OCI-LY1 (cell line): ENCODE results near the gene LRRC28.

Experiments used
- H2AFZ ChIP-seq: fragments of 200-600 bp; sonication (generic), shearing (Covaris generic); 2 replicates; pipeline ENCODE4 v1.6.0; 2014; ENCODE audit warnings: antibody characterized with exemption, mild to moderate bottlenecking, low read length
- H3F3A ChIP-seq: fragments of 200-600 bp; sonication (generic), shearing (Covaris generic); 2 replicates; pipeline ENCODE4 v1.6.0; 2014; ENCODE audit warnings: mild to moderate bottlenecking, antibody characterized with exemption, low read length, moderate library complexity; ENCODE audit not compliant: insufficient read depth
- H3K27ac ChIP-seq: fragments of 200-600 bp; sonication (generic); 2 replicates; pipeline ENCODE4 v1.5.1; 2014; ENCODE audit warnings: low read length, mixed run types, mild to moderate bottlenecking, low read depth; ENCODE audit not compliant: poor library complexity, severe bottlenecking
- H3K27me3 ChIP-seq: fragments of 200-600 bp; sonication (generic); 2 replicates; pipeline ENCODE4 v1.6.0; 2014; ENCODE audit warnings: antibody characterized with exemption, mild to moderate bottlenecking, low read length, moderate library complexity; ENCODE audit not compliant: insufficient read depth
- H3K36me3 ChIP-seq: fragments of 200-600 bp; sonication (generic); 2 replicates; pipeline ENCODE4 v1.6.1; 2014; ENCODE audit warnings: mild to moderate bottlenecking, antibody characterized with exemption, low read length, moderate library complexity, mixed read lengths; ENCODE audit not compliant: insufficient read depth
- H3K4me1 ChIP-seq: fragments of 200-600 bp; sonication (generic); 2 replicates; pipeline ENCODE4 v1.5.1; 2014; ENCODE audit warnings: mild to moderate bottlenecking, low read length, moderate library complexity; ENCODE audit not compliant: insufficient read depth, severe bottlenecking
- H3K4me2 ChIP-seq: fragments of 200-600 bp; sonication (generic), shearing (Covaris generic); 2 replicates; pipeline ENCODE4 v1.6.1; 2014; ENCODE audit warnings: low read length
- H3K4me3 ChIP-seq: fragments of 200-600 bp; sonication (generic); 2 replicates; pipeline ENCODE4 v1.5.1; 2014; ENCODE audit warnings: low read length, low read depth, mild to moderate bottlenecking, mixed read lengths; ENCODE audit not compliant: poor library complexity, severe bottlenecking
- H3K79me2 ChIP-seq: fragments of 200-600 bp; shearing (Covaris generic); 2 replicates; pipeline ENCODE4 v1.6.1; 2016; ENCODE audit warnings: mixed run types, low read length, mixed read lengths; ENCODE audit not compliant: insufficient read depth
- H3K9ac ChIP-seq: fragments of 200-600 bp; sonication (generic), shearing (Covaris generic); 2 replicates; pipeline ENCODE4 v1.6.1; 2014; ENCODE audit warnings: mild to moderate bottlenecking, low read length, mixed read lengths
- H3K9me2 ChIP-seq: fragments of 200-600 bp; sonication (generic), shearing (Covaris generic); 2 replicates; pipeline ENCODE4 v1.6.1; 2014; ENCODE audit warnings: low read depth, mild to moderate bottlenecking, low read length, mixed read lengths
- H3K9me3 ChIP-seq: fragments of 200-600 bp; shearing (Covaris generic); 2 replicates; pipeline ENCODE4 v1.6.1; 2014; ENCODE audit warnings: low read length, mixed read lengths
- H4K20me1 ChIP-seq: fragments of 200-600 bp; sonication (generic), shearing (Covaris generic); 2 replicates; pipeline ENCODE4 v1.6.0; 2016; ENCODE audit warnings: mild to moderate bottlenecking, low read length; ENCODE audit not compliant: insufficient read depth
- CTCF ChIP-seq: fragments of 200-600 bp; sonication (generic), shearing (Covaris generic); IDR thresholded peaks from 2 replicates; pipeline ENCODE4 v1.5.1; 2017; ENCODE audit warnings: mild to moderate bottlenecking, antibody characterized with exemption, low read length, moderate library complexity, mixed read lengths
- EZH2 ChIP-seq: fragments of 200-600 bp; sonication (generic), shearing (Covaris generic); IDR thresholded peaks from 2 replicates; pipeline ENCODE4 v1.8.0; 2017; ENCODE audit warnings: borderline replicate concordance, mixed run types, mild to moderate bottlenecking, antibody characterized with exemption, low read length, moderate library complexity, mixed read lengths

Gene LRRC28

GRCh38 chr15:99322643-99323405 is 71.5 kb downstream of the LRRC28 start:
- no peak overlapping the region for H3K9ac ChIP-seq
- TF ChIP-seq CTCF (no peak), EZH2 (no peak)
- H3K79me2 ChIP-seq: no peaks in the 10 kb centered on the region
- H3K4me2 ChIP-seq: no peak overlapping the region
- no peaks in the 10 kb centered on the region for H4K20me1 ChIP-seq
- H2AFZ ChIP-seq: no peak overlapping the region
- no peaks in the 10 kb centered on the region for H3K27me3 ChIP-seq
- H3K9me2 ChIP-seq: no peaks in the 10 kb centered on the region
- peaks cover 8% of the 10 kb centered on the region; the same call in 1 of the 2 replicates for H3K9me3 ChIP-seq
- no peak overlapping the region for H3K4me3 ChIP-seq
- no peaks in the 10 kb centered on the region for H3F3A ChIP-seq
- no peaks in the 10 kb centered on the region; the same call in 1 of the 2 replicates for H3K36me3 ChIP-seq
- H3K27ac ChIP-seq: no peak overlapping the region
- no peaks in the 10 kb centered on the region for H3K4me1 ChIP-seq

DNA sequence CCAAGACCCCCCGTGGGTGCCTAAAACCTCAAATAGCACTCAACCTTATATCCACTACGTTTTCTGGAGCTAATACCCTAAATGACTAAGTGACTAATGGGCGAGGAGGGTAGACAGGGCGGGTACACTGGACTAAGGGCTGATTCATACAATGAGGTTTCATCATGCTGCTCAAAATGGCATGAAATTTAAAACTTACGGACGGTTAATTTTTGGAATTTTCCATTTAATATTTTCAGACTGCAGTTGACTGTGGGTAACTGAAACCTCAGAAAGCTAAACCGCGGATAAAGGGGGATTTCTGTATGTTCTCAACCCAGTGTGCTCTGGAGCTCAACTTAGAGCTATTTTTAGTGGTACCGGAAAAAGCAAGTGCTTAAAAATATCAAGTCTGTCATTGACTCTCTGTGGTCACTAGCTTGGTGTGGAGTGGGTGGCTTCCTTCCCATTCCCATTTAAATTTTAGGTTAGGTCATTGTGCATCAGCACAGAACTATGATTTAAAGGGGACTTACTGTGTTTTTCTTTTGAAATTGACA is 72.9 kb downstream of the LRRC28 start:
- Histone ChIP-seq H3K79me2 (no peaks in the 10 kb centered on the region), H4K20me1 (no peaks in the 10 kb centered on the region), H2AFZ (no peak overlapping the region), H3K9me3 (peaks cover 8% of the 10 kb centered on the region; the same call in 1 of the 2 replicates), H3K27me3 (no peaks in the 10 kb centered on the region), H3K4me3 (no peak overlapping the region), H3K36me3 (no peaks in the 10 kb centered on the region; the same call in 1 of the 2 replicates), H3K9ac (no peak overlapping the region), H3F3A (no peaks in the 10 kb centered on the region), H3K9me2 (no peaks in the 10 kb centered on the region), H3K4me1 (no peaks in the 10 kb centered on the region), H3K4me2 (no peak overlapping the region), H3K27ac (no peak overlapping the region)
- TF ChIP-seq CTCF: no peak
- TF ChIP-seq EZH2: no peak

GRCh38 chr15:99324700-99325099 is 73.4 kb downstream of the LRRC28 start:
- Histone ChIP-seq H3K4me2 (no peak overlapping the region), H3K9me2 (no peaks in the 10 kb centered on the region), H2AFZ (no peak overlapping the region), H3F3A (no peaks in the 10 kb centered on the region), H3K36me3 (no peaks in the 10 kb centered on the region; the same call in 1 of the 2 replicates), H3K9ac (no peak overlapping the region), H3K9me3 (peaks cover 8% of the 10 kb centered on the region; the same call in 1 of the 2 replicates), H3K4me1 (no peaks in the 10 kb centered on the region), H3K79me2 (no peaks in the 10 kb centered on the region), H3K27me3 (no peaks in the 10 kb centered on the region), H3K4me3 (no peak overlapping the region), H4K20me1 (no peaks in the 10 kb centered on the region), H3K27ac (no peak overlapping the region)
- no peak for TF ChIP-seq CTCF
- TF ChIP-seq EZH2: no peak
